ENCODE data around the gene GALNT16. TPM values are rescaled to one million over a fixed set of nuclear protein-coding genes. Genes with fewer than 3 reads are reported as not detected.

The GALNT16 gene
- polyA plus RNA-seq, 1 experiment: 1.7 TPM

DNA sequence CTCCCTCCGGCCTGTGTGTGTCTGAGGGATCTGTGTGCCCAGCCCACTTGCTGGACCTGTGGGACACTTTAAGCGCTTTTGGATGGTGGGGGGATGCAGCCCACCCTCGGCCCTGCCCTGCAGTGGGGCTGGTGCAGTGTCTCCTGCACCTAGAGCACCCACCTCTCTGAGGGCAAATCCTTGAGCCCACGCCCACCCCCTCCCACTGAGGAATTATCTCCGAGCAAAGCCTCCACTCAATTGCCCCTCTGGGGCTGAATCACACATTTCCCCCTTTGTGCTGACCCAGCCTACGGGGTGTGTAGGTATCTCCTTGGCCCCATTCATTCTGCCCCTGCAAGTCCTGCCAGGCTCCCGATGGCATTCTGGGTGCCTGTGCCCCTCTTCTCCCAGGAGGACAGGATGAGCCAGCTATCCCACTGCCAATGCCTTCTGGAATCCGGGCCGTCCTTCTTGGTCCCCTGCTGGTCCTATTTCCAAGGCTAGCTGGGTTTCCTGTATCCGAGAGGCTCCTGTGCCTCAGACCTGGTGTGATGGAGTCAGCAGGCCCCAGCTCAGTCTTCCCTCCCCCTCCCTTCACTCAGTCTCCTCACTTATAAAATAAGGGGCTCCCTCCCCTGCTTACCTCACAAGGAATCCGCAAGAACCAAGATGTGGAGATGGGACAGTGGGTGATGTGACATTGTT lies 89.3 kb downstream of the GALNT16 start:
- H3K36me3 ChIP-seq (ENCODE audit: control insufficient read depth, insufficient read depth, low read length): no peaks in the 10 kb centered on the region
- CTCF ChIA-PET: interaction anchor here (4.0 to 5.2 kb wide), 2 partner anchors 9 to 108 kb away, joined by 29 to 31 read pairs; no protein-coding TSS in a partner anchor

GRCh38 chr14:69350892-69351291 lies 90.9 kb downstream of the GALNT16 start:
- ChIA-PET POLR2A (interaction anchor here (0.5 to 0.6 kb wide), 2 partner anchors 34 to 66 kb away, joined by 3 to 19 read pairs; no protein-coding TSS in a partner anchor), CTCF (interaction anchor here (0.8 to 2.1 kb wide), 4 partner anchors 8 to 108 kb away, joined by 3 to 5 read pairs (median 4); no protein-coding TSS in a partner anchor)
- DNase-seq (ENCODE audit: low read depth): no peak
- Histone ChIP-seq H3K36me3 (ENCODE audit: control insufficient read depth, insufficient read depth, low read length) (no peaks in the 10 kb centered on the region), H3K4me3 (ENCODE audit: low read depth, low read length) (no peak overlapping the region), H3K27me3 (ENCODE audit: control insufficient read depth, insufficient read depth, low read length) (peaks cover 1% of the 10 kb centered on the region; the same call in 1 of the 2 replicates)
- TF ChIP-seq, protein P1, sequence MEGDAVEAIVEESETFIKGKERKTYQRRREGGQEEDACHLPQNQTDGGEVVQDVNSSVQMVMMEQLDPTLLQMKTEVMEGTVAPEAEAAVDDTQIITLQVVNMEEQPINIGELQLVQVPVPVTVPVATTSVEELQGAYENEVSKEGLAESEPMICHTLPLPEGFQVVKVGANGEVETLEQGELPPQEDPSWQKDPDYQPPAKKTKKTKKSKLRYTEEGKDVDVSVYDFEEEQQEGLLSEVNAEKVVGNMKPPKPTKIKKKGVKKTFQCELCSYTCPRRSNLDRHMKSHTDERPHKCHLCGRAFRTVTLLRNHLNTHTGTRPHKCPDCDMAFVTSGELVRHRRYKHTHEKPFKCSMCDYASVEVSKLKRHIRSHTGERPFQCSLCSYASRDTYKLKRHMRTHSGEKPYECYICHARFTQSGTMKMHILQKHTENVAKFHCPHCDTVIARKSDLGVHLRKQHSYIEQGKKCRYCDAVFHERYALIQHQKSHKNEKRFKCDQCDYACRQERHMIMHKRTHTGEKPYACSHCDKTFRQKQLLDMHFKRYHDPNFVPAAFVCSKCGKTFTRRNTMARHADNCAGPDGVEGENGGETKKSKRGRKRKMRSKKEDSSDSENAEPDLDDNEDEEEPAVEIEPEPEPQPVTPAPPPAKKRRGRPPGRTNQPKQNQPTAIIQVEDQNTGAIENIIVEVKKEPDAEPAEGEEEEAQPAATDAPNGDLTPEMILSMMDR (IDR thresholded peaks at IDR 0.05; ENCODE audit: insufficient read depth, low read depth, low read length): no peak

More for the DNA sequence above, 89.3 kb downstream of the GALNT16 start:
- peaks cover 1% of the 10 kb centered on the region; the same call in 1 of the 2 replicates for H3K27me3 ChIP-seq (ENCODE audit: control insufficient read depth, insufficient read depth, low read length)
- no peak for DNase-seq (ENCODE audit: low read depth)
- H3K4me3 ChIP-seq (ENCODE audit: low read depth, low read length): no peak overlapping the region
- POLR2A ChIA-PET: no interaction called here
- TF ChIP-seq, protein P1 (IDR thresholded peaks at IDR 0.05; ENCODE audit: insufficient read depth, low read depth, low read length): no peak

DNA sequence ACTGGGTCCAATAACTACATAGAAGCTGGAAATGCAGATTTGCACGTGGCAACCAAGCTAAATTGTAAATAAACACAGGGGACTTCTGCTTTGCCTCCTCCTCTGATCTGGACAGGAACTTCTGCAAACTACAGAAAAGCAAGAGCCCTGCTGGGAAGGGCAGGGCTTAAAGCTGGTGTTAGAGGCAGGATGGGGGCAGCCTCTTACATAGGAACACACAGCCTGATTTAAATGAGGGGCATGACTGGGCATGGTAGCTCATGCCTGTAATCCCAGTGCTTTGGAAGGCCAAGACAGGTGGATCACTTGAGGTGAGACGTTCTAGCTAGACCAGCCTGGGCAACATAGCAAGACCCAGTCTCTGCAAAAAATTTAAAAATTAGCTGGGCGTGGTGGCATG lies 91.4 kb downstream of the GALNT16 start:
- H3K36me3 ChIP-seq (ENCODE audit: control insufficient read depth, insufficient read depth, low read length): no peaks in the 10 kb centered on the region
- TF ChIP-seq, protein P1 (IDR thresholded peaks at IDR 0.05; ENCODE audit: insufficient read depth, low read depth, low read length): no peak
- no peak for DNase-seq (ENCODE audit: low read depth)
- peaks cover 1% of the 10 kb centered on the region; the same call in 1 of the 2 replicates for H3K27me3 ChIP-seq (ENCODE audit: control insufficient read depth, insufficient read depth, low read length)
- no peak overlapping the region for H3K4me3 ChIP-seq (ENCODE audit: low read depth, low read length)
- ChIA-PET POLR2A (interaction anchor here (0.5 to 0.6 kb wide), 2 partner anchors 35 to 66 kb away, joined by 3 to 19 read pairs; no protein-coding TSS in a partner anchor), CTCF (interaction anchor here (0.6 to 2.1 kb wide), 6 partner anchors 9 to 108 kb away, joined by 3 to 6 read pairs (median 4); partner anchors contain the start of gene GALNT16)

GRCh38 chr14:69351911-69352310 lies 92.0 kb downstream of the GALNT16 start:
- DNase-seq (ENCODE audit: low read depth): no peak
- Histone ChIP-seq H3K36me3 (ENCODE audit: control insufficient read depth, insufficient read depth, low read length) (no peaks in the 10 kb centered on the region), H3K27me3 (ENCODE audit: control insufficient read depth, insufficient read depth, low read length) (peaks cover 1% of the 10 kb centered on the region; the same call in 1 of the 2 replicates), H3K4me3 (ENCODE audit: low read depth, low read length) (no peak overlapping the region)
- CTCF ChIA-PET: interaction anchor here (0.6 to 2.1 kb wide), 4 partner anchors 9 to 92 kb away, joined by 3 to 6 read pairs (median 4); partner anchors contain the start of gene GALNT16
- POLR2A ChIA-PET: no interaction called here
- TF ChIP-seq, protein P1 (IDR thresholded peaks at IDR 0.05; ENCODE audit: insufficient read depth, low read depth, low read length): no peak

DNA sequence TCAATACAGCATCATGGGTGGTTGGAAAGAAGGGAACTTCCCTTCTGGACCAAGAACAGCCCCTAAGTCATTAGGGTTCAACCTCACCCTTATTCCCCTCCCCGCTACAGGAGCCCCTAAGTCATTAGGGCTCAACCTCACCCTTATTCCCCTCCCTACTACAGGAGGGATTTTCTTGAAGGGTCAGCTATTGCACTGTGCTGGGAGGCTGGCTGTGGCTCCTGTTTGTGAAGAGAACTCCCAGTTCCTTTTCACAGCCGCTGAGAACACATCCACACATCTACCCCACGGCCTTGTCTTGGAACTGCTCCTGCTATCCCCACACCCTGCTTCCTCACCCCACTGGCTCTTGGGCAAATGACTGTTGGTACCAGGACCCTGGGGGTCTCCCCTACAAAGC lies 93.2 kb downstream of the GALNT16 start:
- Histone ChIP-seq H3K36me3 (ENCODE audit: control insufficient read depth, insufficient read depth, low read length) (no peaks in the 10 kb centered on the region), H3K27me3 (ENCODE audit: control insufficient read depth, insufficient read depth, low read length) (peaks cover 1% of the 10 kb centered on the region; the same call in 1 of the 2 replicates), H3K4me3 (ENCODE audit: low read depth, low read length) (no peak overlapping the region)
- ChIA-PET POLR2A (no interaction called here), CTCF (no interaction called here)
- DNase-seq (ENCODE audit: low read depth): no peak
- TF ChIP-seq, protein P1 (IDR thresholded peaks at IDR 0.05; ENCODE audit: insufficient read depth, low read depth, low read length): no peak

All from BJ (cell line).